HG02884 (cell line): ENCODE results near the gene HDAC10.

Source experiments
- ATAC-seq: cut with Tn5 transposase; IDR thresholded peaks from one replicate; pipeline ENCODE4 v1.9.1; 2021; ENCODE audit warnings: mild to moderate bottlenecking, moderate library complexity; ENCODE audit not compliant: unreplicated experiment

The HDAC10 gene

GRCh38 chr22:50250555-50251476 lies at the start of gene HDAC10:
Gene HDAC10 (minus strand): TSS chr22:50251265. CDS start chr22:50251032, 233 bp downstream.
- ATAC-seq = peak; percentile 60

- ATAC-seq = no peak
Observed at GRCh38 chr22:50300620-50301257, 49.7 kb upstream of the HDAC10 start.

GRCh38 chr22:50299785-50300619 lies 48.9 kb upstream of the HDAC10 start:
- ATAC-seq = no peak

GRCh38 chr22:50298937-50299784 lies 48.1 kb upstream of the HDAC10 start:
- no peak for ATAC-seq

GRCh38 chr22:50298266-50298637 lies 47.2 kb upstream of the HDAC10 start:
- no peak for ATAC-seq

- no peak for ATAC-seq
Observed at GRCh38 chr22:50297510-50298265, 46.6 kb upstream of the HDAC10 start.

- no peak for ATAC-seq
Observed at GRCh38 chr22:50296658-50297490, 45.8 kb upstream of the HDAC10 start.

GRCh38 chr22:50294319-50294656 lies 43.2 kb upstream of the HDAC10 start:
- no peak for ATAC-seq

GRCh38 chr22:50293441-50294318 lies 42.6 kb upstream of the HDAC10 start:
- ATAC-seq = no peak

- ATAC-seq = no peak
Observed at GRCh38 chr22:50292643-50293440, 41.8 kb upstream of the HDAC10 start.

- ATAC-seq = no peak
Observed at GRCh38 chr22:50289942-50290630, 39.0 kb upstream of the HDAC10 start.

GRCh38 chr22:50289151-50289941 lies 38.3 kb upstream of the HDAC10 start:
- ATAC-seq = no peak

GRCh38 chr22:50287731-50288130 lies 36.7 kb upstream of the HDAC10 start:
- no peak for ATAC-seq

GRCh38 chr22:50286701-50287318 lies 35.7 kb upstream of the HDAC10 start:
- no peak for ATAC-seq

- ATAC-seq = no peak
Observed at GRCh38 chr22:50286275-50286674, 35.2 kb upstream of the HDAC10 start.
